ENCODE results near the gene CPEB2.

DNA sequence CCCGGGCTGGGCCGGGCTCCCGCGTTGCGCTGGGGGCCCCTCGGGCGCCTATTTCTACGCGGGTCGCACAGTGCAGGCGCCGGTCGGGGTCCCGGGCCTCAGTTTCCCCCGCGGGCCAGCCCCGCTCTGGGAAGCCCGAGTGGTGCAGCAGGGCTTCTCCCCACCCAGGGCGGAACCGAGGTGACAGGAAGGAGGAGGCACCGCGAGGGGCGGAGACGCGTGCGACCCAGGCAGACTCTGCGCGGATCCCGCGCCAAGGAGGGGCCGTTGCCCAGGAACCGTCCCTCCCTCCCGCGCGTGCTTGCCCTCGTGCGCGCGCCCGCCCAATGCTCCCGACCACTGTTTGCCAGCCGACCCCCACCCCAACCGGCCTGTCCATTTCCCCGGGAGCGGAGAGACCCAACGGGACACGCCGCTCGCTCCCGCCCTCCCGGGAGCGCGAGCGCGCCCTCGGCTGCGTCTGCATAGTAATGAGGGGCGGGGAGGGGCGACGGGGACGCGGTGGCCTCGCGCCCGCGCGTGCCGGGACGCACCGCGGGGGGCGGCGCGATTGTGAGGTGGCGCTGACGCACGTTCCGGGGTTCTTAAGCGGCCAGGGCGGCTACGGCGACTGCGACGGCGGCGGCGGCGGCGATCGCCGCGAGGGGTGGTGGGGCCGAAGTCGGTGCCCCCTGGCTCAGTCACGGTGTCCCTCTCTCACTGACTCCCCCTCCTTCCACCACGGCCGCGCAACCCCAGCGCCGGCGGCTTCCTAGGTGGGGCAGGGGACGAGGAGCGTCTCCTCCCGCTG is at the start of gene CPEB2:
- TF ChIP-seq, protein P1, sequence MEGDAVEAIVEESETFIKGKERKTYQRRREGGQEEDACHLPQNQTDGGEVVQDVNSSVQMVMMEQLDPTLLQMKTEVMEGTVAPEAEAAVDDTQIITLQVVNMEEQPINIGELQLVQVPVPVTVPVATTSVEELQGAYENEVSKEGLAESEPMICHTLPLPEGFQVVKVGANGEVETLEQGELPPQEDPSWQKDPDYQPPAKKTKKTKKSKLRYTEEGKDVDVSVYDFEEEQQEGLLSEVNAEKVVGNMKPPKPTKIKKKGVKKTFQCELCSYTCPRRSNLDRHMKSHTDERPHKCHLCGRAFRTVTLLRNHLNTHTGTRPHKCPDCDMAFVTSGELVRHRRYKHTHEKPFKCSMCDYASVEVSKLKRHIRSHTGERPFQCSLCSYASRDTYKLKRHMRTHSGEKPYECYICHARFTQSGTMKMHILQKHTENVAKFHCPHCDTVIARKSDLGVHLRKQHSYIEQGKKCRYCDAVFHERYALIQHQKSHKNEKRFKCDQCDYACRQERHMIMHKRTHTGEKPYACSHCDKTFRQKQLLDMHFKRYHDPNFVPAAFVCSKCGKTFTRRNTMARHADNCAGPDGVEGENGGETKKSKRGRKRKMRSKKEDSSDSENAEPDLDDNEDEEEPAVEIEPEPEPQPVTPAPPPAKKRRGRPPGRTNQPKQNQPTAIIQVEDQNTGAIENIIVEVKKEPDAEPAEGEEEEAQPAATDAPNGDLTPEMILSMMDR (IDR thresholded peaks at IDR 0.05): peak in 2 of 6 experiments; percentile 7 to 9
- TF ChIP-seq POLR2A (IDR thresholded peaks at IDR 0.05): peak; percentile 97 to 99

Data from adrenal gland (tissue), 5 donors.